GM12878 (cell line): Measurements from ENCODE around the gene ANXA11.

ENCODE experiments used
- MXI1 ChIP-seq: fragments of 150-350 bp; IDR thresholded peaks from 2 replicates; pipeline ENCODE4 v1.6.1; 2011; ENCODE audit warnings: low read depth, mild to moderate bottlenecking, inconsistent platforms, low read length, improper control_type of control experiment
- POLR2A ChIP-seq: IDR thresholded peaks from 2 replicates; pipeline ENCODE4 v1.6.1; 2011; ENCODE audit warnings: low read depth, mild to moderate bottlenecking, low read length
- TCF3 ChIP-seq: IDR thresholded peaks from 2 replicates; pipeline ENCODE4 v1.6.1; 2012; ENCODE audit warnings: low read depth, mild to moderate bottlenecking, low read length, borderline replicate concordance; ENCODE audit not compliant: insufficient read depth

DNA sequence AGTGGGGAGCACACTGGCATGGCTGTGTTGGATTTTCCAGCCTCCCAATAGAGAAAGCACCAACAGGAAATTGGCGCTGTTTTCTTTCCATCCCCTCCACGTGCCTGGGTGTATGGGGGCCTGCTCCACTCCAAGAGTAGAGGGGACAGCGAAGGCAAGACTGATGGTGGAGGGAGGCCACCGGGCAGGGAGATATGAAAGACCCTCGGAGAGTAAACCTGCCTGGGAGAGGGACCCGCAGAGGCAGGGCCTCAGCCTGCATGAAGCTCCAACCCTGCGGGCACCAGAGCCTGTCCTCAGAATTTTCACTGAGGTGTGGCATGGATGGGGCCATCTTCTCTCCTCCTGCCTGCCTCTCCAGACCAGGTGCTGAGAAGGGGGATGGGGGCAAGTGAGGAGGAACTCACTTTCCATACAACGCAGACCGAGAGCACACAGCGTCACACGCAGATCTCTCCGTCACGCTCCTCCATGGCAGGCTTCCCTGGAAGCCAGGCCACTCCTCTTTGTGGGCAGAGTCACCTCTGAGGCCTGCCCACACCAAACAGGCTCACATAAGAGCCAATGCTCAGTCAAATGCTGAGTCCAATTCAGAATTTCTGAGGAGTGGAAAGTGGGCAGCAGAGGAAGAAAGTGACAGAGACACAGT, 18.8 kb downstream of the ANXA11 start:
- TF ChIP-seq POLR2A (no peak), MXI1 (no peak), TCF3 (no peak)
